Measurements from ENCODE around the gene TNFAIP3. TPM values are rescaled to one million over a fixed set of nuclear protein-coding genes. Genes with fewer than 3 reads are reported as not detected.

Gene TNFAIP3
- total RNA-seq, 6 donors from 2014 or later: 35.3 to 76.4 (median 52.2) TPM

DNA sequence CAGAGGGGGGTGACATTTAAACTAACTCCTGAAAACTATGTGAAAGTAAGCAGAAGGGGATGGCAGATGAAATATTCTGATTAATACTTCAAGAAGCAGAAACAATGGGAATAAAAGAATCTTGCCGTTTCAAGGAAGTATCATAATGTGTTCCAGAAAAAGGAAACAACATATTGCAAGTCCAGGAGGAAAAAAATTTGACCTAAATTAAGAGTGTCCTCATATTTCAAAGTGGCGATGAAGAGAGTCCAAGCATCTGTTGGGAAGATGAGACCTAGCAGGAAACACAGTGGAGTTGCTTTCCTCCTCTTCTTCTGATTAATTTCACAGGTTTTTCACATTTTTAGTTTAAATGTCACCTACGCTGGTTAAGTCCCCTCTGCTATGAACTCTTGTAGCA is 45.6 kb upstream of the TNFAIP3 start:
- ATAC-seq (ENCODE audit: low FRiP score in 2 of 2) (no peak), DNase-seq (no peak)
- no peaks in the 10 kb centered on the region for H3K27me3 ChIP-seq
- H3K4me1 ChIP-seq: peaks cover 0 to 25% (median 11%) of the 10 kb centered on the region in 4 donors
- no peak overlapping the region for H3K4me3 ChIP-seq
- TF ChIP-seq POLR2A (IDR thresholded peaks at IDR 0.05) (no peak), EP300 (IDR thresholded peaks at IDR 0.05) (no peak), POLR2AphosphoS5 (IDR thresholded peaks at IDR 0.05) (no peak)
- TF ChIP-seq, protein P1, sequence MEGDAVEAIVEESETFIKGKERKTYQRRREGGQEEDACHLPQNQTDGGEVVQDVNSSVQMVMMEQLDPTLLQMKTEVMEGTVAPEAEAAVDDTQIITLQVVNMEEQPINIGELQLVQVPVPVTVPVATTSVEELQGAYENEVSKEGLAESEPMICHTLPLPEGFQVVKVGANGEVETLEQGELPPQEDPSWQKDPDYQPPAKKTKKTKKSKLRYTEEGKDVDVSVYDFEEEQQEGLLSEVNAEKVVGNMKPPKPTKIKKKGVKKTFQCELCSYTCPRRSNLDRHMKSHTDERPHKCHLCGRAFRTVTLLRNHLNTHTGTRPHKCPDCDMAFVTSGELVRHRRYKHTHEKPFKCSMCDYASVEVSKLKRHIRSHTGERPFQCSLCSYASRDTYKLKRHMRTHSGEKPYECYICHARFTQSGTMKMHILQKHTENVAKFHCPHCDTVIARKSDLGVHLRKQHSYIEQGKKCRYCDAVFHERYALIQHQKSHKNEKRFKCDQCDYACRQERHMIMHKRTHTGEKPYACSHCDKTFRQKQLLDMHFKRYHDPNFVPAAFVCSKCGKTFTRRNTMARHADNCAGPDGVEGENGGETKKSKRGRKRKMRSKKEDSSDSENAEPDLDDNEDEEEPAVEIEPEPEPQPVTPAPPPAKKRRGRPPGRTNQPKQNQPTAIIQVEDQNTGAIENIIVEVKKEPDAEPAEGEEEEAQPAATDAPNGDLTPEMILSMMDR (IDR thresholded peaks at IDR 0.05): no peak
- no peak overlapping the region for H3K27ac ChIP-seq
- WGBS, 2 donors: 59 to 61% methylated on average over 3 of the region's 3 CpGs
- no peaks in the 10 kb centered on the region for H3K36me3 ChIP-seq
- H3K9me3 ChIP-seq: no peaks in the 10 kb centered on the region

DNA sequence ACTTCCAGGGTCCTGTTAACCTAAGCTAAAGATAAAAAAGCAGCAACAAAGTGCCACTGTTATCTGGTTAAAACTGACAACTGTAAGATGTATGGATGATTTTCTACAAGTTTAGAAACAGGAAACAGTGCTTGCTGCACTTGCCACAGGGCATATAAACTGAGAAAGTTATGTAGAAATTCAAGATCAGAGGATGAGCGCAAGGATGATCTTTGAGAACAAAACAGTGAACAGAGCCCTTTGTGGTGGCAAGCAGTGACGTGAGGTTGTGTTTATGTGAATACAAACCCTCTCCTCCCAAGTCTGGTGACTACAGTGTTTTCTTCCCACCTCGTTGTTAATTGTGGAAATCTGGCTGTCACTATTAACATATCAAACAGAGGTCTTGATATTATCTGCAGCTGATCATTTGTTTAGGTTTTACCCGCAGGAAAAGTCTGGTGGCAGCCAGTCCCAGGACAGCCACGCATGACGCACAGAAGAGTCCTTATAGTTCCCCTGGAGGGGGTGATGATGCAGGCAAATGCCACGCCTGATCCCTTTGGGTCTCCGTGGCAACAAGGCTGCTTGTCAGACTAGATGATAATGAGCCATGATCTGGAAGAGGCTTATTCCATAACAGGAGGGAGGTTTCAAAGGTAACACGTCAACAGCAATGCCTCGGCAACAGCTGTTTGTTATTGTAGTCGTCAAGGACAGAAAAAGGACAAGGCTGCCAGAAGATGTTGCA is 43.1 kb upstream of the TNFAIP3 start:
- H3K4me1 ChIP-seq: peaks cover 0 to 25% (median 11%) of the 10 kb centered on the region in 4 donors
- peak overlapping the region; percentile 9 to 60 (median 34) for H3K27ac ChIP-seq
- no peaks in the 10 kb centered on the region for H3K27me3 ChIP-seq
- DNase-seq (peak in 1 of 2 donors; percentile 70), ATAC-seq (ENCODE audit: low FRiP score in 2 of 2) (peak; percentile 76 to 94)
- WGBS, 2 donors: 25 to 35% methylated on average over 11 of the region's 11 CpGs
- no peaks in the 10 kb centered on the region for H3K9me3 ChIP-seq
- H3K4me3 ChIP-seq: no peak overlapping the region
- TF ChIP-seq POLR2AphosphoS5 (IDR thresholded peaks at IDR 0.05): peak; percentile 66 to 69
- TF ChIP-seq POLR2A (IDR thresholded peaks at IDR 0.05): peak in 1 of 4 donors; percentile 26
- TF ChIP-seq EP300 (IDR thresholded peaks at IDR 0.05): peak in 3 of 4 donors; percentile 65 to 91 (median 83)
- TF ChIP-seq, protein P1 (IDR thresholded peaks at IDR 0.05): no peak
- no peaks in the 10 kb centered on the region for H3K36me3 ChIP-seq

DNA sequence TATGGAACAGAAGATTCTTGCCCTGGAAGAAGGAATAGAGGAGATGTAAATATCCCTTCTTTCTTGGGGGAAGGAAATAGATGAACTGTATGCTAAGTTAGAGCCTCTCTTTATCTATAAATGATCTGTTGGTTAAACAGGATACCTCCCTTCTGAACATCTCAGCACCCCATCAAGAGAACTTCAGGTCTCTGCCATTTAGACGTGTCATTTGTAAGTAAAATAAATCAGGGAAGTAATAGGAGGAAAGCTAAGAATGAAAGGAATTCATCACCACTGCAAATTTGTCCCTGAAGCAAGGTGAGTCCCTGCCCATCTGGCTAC is 42.5 kb upstream of the TNFAIP3 start:
- WGBS, 2 donors: 17 to 35% methylated on average over 1 of the region's 1 CpG
- TF ChIP-seq, protein P1 (IDR thresholded peaks at IDR 0.05): no peak
- TF ChIP-seq EP300 (IDR thresholded peaks at IDR 0.05): no peak
- TF ChIP-seq POLR2A (IDR thresholded peaks at IDR 0.05): no peak
- ATAC-seq (ENCODE audit: low FRiP score in 2 of 2) (no peak), DNase-seq (no peak)
- Histone ChIP-seq H3K27me3 (no peaks in the 10 kb centered on the region), H3K36me3 (no peaks in the 10 kb centered on the region), H3K27ac (peak overlapping the region in 3 of 4 donors; percentile 9 to 60 (median 40)), H3K4me1 (peaks cover 0 to 25% (median 11%) of the 10 kb centered on the region in 4 donors), H3K4me3 (no peak overlapping the region), H3K9me3 (no peaks in the 10 kb centered on the region)

DNA sequence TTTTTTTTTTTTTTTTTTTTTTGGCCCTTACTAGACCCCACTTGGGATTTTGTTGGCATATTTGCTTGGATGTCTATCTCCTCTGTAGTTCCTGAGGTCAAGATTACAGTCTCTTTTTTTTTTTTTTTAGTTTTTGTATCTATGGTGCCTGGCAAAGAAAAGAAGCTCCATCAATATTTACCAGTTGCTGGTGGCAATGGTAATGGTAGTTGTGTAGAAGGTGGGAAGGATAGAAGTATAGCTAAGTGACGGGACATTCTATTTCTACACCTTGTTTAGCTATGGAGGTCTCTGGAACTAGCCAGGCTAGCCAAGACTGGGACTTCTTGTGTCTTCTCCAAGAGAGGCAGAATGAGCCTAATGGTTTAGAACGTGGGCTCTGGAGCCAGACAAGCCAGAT is 42.2 kb upstream of the TNFAIP3 start:
- DNase-seq (no peak), ATAC-seq (ENCODE audit: low FRiP score in 2 of 2) (no peak)
- 86 to 93% methylated on average over 2 of the region's 2 CpGs for WGBS, 2 donors

More for the DNA sequence above, 42.2 kb upstream of the TNFAIP3 start:
- Histone ChIP-seq H3K4me3 (no peak overlapping the region), H3K36me3 (no peaks in the 10 kb centered on the region), H3K27me3 (no peaks in the 10 kb centered on the region), H3K27ac (peak overlapping the region in 1 of 4 donors; percentile 9), H3K4me1 (peaks cover 0 to 25% (median 11%) of the 10 kb centered on the region in 4 donors), H3K9me3 (no peaks in the 10 kb centered on the region)
- TF ChIP-seq POLR2AphosphoS5 (IDR thresholded peaks at IDR 0.05) (no peak), POLR2A (IDR thresholded peaks at IDR 0.05) (no peak), EP300 (IDR thresholded peaks at IDR 0.05) (no peak)
- TF ChIP-seq, protein P1 (IDR thresholded peaks at IDR 0.05): no peak
